Kidney (tissue), 14 donors: Measurements from ENCODE around the gene AP2B1. TPM values are rescaled to one million over a fixed set of nuclear protein-coding genes. Genes with fewer than 3 reads are reported as not detected.

Experiments
- DNase-seq, 5 donors: peaks; one replicate each; pipeline ENCODE4 v3.0.0-alpha.2; 2013 to 2020
- FAIRE-seq: peaks from 2 replicates; lab custom pipeline; 2012; peaks lifted over from hg19 to GRCh38; lab: Jason Lieb, UNC
- H3K27ac ChIP-seq, 2 donors: one replicate each; pipeline ENCODE4 v1.7.0; 2013; ENCODE audit warnings: low read depth in 2 of 2, low read length in 2 of 2, inconsistent platforms in 1 of 2
- H3K27me3 ChIP-seq: one replicate; pipeline ENCODE4 v1.7.1; 2013; ENCODE audit warnings: low read length, inconsistent platforms; ENCODE audit not compliant: control insufficient read depth, insufficient read depth
- H3K36me3 ChIP-seq, 3 donors: one replicate each; pipeline versions ENCODE4 v1.7.0 to v1.7.1; 2013; ENCODE audit warnings: low read length in 3 of 3, control low read depth in 1 of 3, inconsistent platforms in 1 of 3; ENCODE audit not compliant: insufficient read depth in 3 of 3, control insufficient read depth in 2 of 3
- H3K4me1 ChIP-seq, 3 donors: one replicate each; pipeline versions ENCODE4 v1.7.0 to v1.7.1; 2013; ENCODE audit warnings: low read length in 3 of 3, inconsistent platforms in 1 of 3, low read depth in 1 of 3; ENCODE audit not compliant: control insufficient read depth in 2 of 3, insufficient read depth in 2 of 3
- H3K4me3 ChIP-seq, 3 donors: one replicate each; pipeline versions ENCODE4 v1.7.0 to v1.8.1; 2013; ENCODE audit warnings: low read length in 3 of 3, control low read depth in 1 of 3, inconsistent platforms in 1 of 3
- H3K9ac ChIP-seq, 3 donors: one replicate each; pipeline versions ENCODE4 v1.7.0 to v1.7.1; 2013; ENCODE audit warnings: low read length in 3 of 3, control low read depth in 1 of 3, inconsistent platforms in 1 of 3
- H3K9me3 ChIP-seq, 3 donors: one replicate each; pipeline versions ENCODE4 v1.7.0 to v1.7.1; 2013; ENCODE audit warnings: low read length in 3 of 3, control low read depth in 1 of 3, inconsistent platforms in 1 of 3; ENCODE audit not compliant: control insufficient read depth in 2 of 3, insufficient read depth in 1 of 3
- intact Hi-C: fragments of 100-400 bp; cut with DNase I; formaldehyde crosslinking; loops from one replicate; pipeline ENCODE4 v1.11.1; 2022
- polyA plus RNA-seq: library from polyadenylated mRNA; stranded (reverse); fragments of 350-450 nt; fragmentation: Illumina TruSeq; extraction: RNeasy Lipid Tissue Mini Kit (QIAGEN cat#74804); gene quantifications from one replicate; pipeline ENCODE4 v1.2.3, GENCODE V29; 2014; ENCODE audit warnings: low read depth, low replicate concordance; ENCODE audit not compliant: insufficient read depth
- total RNA-seq: library from RNA; stranded (reverse); fragmentation: NEBNext Ultra II Directional; extraction: Animal tissue kit (Norgen Biotek cat#: 25700); gene quantifications from one replicate; pipeline ENCODE4 v1.2.1, GENCODE V29; 2021
- TF ChIP-seq, protein P1 (sequence below): IDR thresholded peaks from 3 replicates; pipeline ENCODE4 v1.5.1; 2012; ENCODE audit warnings: mild to moderate bottlenecking, moderate library complexity, borderline replicate concordance; ENCODE audit not compliant: insufficient read depth; ENCODE audit errors: extremely low read depth
- donor health status: control.
- donor health status: control.
- donor health status: control.
- donor health status: control.
- donor health status: control.
- donor health status: DM: yes; HTN: yes; CAD: no.
- donor health status: Normal renal cell carcinoma (clear cell type).

AP2B1 gene
- total and polyA plus RNA-seq, 2 donors from 2014 or later = 74.0 to 242 TPM

DNA sequence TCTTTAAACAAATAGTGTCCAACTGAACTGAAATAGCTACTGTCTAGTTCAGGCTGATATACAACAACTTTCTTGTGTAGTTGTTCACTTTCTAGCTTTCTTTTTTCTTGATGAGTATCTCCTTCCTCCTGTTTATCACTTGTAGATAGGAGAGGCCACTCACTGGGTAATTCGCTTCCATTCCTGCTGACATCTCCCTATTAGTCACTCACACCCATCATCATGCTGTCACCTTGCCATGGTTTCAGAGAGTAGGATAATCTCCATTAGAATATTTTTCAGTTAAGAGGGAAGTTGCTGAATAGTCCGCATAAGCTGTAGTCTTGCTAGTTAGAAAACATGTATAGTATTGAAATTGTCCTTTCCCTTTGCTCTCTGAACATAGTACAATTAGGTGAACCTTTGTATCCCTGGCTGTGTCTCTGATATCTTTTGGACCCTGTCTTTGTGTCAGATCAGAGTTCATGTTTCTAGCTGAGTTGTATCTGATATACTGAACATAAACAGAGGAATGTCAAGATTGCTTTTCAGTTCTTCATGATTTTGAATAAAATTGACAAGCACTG is 79.9 kb downstream of the AP2B1 start:
- Histone ChIP-seq H3K9ac (no peak overlapping the region), H3K27me3 (no peaks in the 10 kb centered on the region), H3K4me3 (no peak overlapping the region), H3K9me3 (no peaks in the 10 kb centered on the region), H3K36me3 (peaks cover 5 to 24% (median 9%) of the 10 kb centered on the region in 3 donors), H3K27ac (no peak overlapping the region), H3K4me1 (peaks cover 0 to 7% (median 3%) of the 10 kb centered on the region in 3 donors)
- TF ChIP-seq, protein P1, sequence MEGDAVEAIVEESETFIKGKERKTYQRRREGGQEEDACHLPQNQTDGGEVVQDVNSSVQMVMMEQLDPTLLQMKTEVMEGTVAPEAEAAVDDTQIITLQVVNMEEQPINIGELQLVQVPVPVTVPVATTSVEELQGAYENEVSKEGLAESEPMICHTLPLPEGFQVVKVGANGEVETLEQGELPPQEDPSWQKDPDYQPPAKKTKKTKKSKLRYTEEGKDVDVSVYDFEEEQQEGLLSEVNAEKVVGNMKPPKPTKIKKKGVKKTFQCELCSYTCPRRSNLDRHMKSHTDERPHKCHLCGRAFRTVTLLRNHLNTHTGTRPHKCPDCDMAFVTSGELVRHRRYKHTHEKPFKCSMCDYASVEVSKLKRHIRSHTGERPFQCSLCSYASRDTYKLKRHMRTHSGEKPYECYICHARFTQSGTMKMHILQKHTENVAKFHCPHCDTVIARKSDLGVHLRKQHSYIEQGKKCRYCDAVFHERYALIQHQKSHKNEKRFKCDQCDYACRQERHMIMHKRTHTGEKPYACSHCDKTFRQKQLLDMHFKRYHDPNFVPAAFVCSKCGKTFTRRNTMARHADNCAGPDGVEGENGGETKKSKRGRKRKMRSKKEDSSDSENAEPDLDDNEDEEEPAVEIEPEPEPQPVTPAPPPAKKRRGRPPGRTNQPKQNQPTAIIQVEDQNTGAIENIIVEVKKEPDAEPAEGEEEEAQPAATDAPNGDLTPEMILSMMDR = no peak
- DNase-seq (no peak), FAIRE-seq (no peak)
- intact Hi-C loops = no loop called here

DNA sequence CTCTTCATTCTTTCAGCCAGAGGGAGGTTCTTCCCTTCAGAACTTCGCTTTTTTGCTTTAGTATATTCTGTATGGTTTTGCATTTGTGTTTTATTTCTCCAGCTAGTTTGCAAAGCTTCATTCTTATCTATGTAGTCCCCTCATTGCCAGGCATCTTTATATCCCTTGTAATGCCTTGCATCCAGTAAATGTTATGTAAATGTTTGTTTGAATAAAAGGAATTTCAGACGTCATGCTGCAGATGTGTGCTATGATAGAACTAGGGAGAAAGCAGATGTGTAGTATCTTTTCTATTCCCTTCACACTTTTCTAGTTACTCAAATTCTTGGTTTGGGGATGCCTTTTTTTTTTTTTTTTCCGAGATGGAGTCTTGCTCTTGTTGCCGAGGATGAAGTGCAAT is 81.7 kb downstream of the AP2B1 start:
- intact Hi-C loops = no loop called here
- Histone ChIP-seq H3K36me3 (peaks cover 5 to 20% (median 12%) of the 10 kb centered on the region in 3 donors), H3K4me1 (peaks cover 0 to 7% (median 0%) of the 10 kb centered on the region in 3 donors), H3K9me3 (no peaks in the 10 kb centered on the region), H3K4me3 (no peak overlapping the region), H3K27me3 (no peaks in the 10 kb centered on the region), H3K27ac (no peak overlapping the region), H3K9ac (no peak overlapping the region)
- peak in 1 of 5 donors; percentile 25 for DNase-seq
- FAIRE-seq = no peak
- TF ChIP-seq, protein P1 = no peak

DNA sequence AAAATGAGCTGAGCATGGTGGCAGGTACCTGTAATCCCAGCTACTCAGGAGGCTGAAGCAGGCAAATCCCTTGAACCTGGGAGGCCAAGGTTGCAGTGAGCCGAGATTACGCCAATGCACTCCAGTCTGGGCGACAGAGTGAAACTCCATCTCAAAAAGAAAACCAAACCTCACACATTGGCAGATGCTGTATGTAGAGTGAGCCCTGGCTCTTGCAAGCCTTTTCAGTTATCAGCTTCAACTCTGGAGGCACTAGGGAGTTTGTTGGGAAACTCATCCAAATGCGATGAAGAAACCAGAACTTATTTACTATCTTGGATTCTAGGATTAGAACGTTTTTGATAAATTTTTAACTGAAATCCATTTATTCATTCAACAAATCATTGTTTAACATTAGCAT is 87.4 kb downstream of the AP2B1 start:
- Histone ChIP-seq H3K9me3 (no peaks in the 10 kb centered on the region), H3K4me1 (no peaks in the 10 kb centered on the region), H3K36me3 (peaks cover 5 to 22% (median 22%) of the 10 kb centered on the region in 3 donors), H3K4me3 (no peak overlapping the region), H3K27ac (peak overlapping the region in 1 of 2 donors; percentile 9), H3K9ac (no peak overlapping the region), H3K27me3 (no peaks in the 10 kb centered on the region)
- intact Hi-C loops = no loop called here
- TF ChIP-seq, protein P1 = no peak
- DNase-seq (no peak), FAIRE-seq (no peak)
